Endothelial cell (in vitro differentiated cells): ENCODE results near the gene KCNK7. TPM values are rescaled to one million over a fixed set of nuclear protein-coding genes. Genes with fewer than 3 reads are reported as not detected.

Source experiments
- DNase-seq: peaks from one replicate; pipeline ENCODE4 v3.0.0; 2021; ENCODE audit warnings: low spot score
- H3K27ac Mint-ChIP-seq: one replicate; pipeline ENCODE4 v1.8.0; 2021; ENCODE audit warnings: mixed read lengths, inconsistent platforms; ENCODE audit not compliant: unreplicated experiment
- H3K27me3 Mint-ChIP-seq: one replicate; pipeline ENCODE4 v1.8.0; 2021; ENCODE audit warnings: mild to moderate bottlenecking, moderate library complexity, mixed read lengths, inconsistent platforms; ENCODE audit not compliant: unreplicated experiment
- H3K36me3 Mint-ChIP-seq: one replicate; pipeline ENCODE4 v1.8.0; 2021; ENCODE audit warnings: mild to moderate bottlenecking, low read depth, mixed read lengths, inconsistent platforms; ENCODE audit not compliant: unreplicated experiment
- H3K4me1 Mint-ChIP-seq: one replicate; pipeline ENCODE4 v1.8.0; 2021; ENCODE audit warnings: mild to moderate bottlenecking, mixed read lengths, inconsistent platforms; ENCODE audit not compliant: unreplicated experiment
- H3K4me3 Mint-ChIP-seq: one replicate; pipeline ENCODE4 v1.8.0; 2021; ENCODE audit warnings: mild to moderate bottlenecking, mixed read lengths, inconsistent platforms; ENCODE audit not compliant: unreplicated experiment
- H3K9me3 Mint-ChIP-seq: one replicate; pipeline ENCODE4 v1.8.0; 2021; ENCODE audit warnings: mixed read lengths, inconsistent platforms; ENCODE audit not compliant: unreplicated experiment
- CTCF ChIP-seq: fragments of 200-600 bp; sonication (generic); IDR thresholded peaks from one replicate; pipeline ENCODE4 v1.5.0; 2021; ENCODE audit warnings: antibody characterized with exemption; ENCODE audit not compliant: unreplicated experiment
- total RNA-seq: library from RNA; stranded (reverse); fragmentation: NEBNext Ultra II Directional; extraction: Animal tissue kit (Norgen Biotek cat#: 25700); gene quantifications from one replicate; pipeline ENCODE4 v1.2.1, GENCODE V29; 2021; ENCODE audit not compliant: unreplicated experiment

KCNK7 gene
- total RNA-seq, 1 donor from 2014 or later = 2.0 TPM

GRCh38 chr11:65575568-65576231, 19.9 kb downstream of the KCNK7 start, which contains the start of gene EHBP1L1:
EHBP1L1 (plus strand) TSS chr11:65576053; CDS start chr11:65576303, 250 bp downstream.
- Mint-ChIP-seq H3K27ac (peak within 1 kb of the TSS; percentile 67), H3K4me1 (peaks cover 29% of the 10 kb centered on the region), H3K27me3 (peaks cover 36% of the 10 kb centered on the region), H3K4me3 (peak within 1 kb of the TSS; percentile 85), H3K36me3 (no peaks in the 10 kb centered on the region), H3K9me3 (no peaks in the 10 kb centered on the region)
- DNase-seq = peak; percentile 38
- TF ChIP-seq CTCF = no peak

- Mint-ChIP-seq H3K27ac (peak overlapping the region; percentile 67), H3K27me3 (peaks cover 36% of the 10 kb centered on the region), H3K4me3 (peak overlapping the region; percentile 85), H3K9me3 (no peaks in the 10 kb centered on the region), H3K4me1 (peaks cover 33% of the 10 kb centered on the region), H3K36me3 (no peaks in the 10 kb centered on the region)
- no peak for TF ChIP-seq CTCF
- DNase-seq = no peak
Observed at GRCh38 chr11:65574811-65575567, 20.6 kb downstream of the KCNK7 start.

GRCh38 chr11:65574109-65574810, 21.3 kb downstream of the KCNK7 start:
- peak overlapping the region; percentile 30 for H3K27ac Mint-ChIP-seq
- H3K36me3 Mint-ChIP-seq = no peaks in the 10 kb centered on the region
- DNase-seq = peak; percentile 92
- peak; percentile 99 for TF ChIP-seq CTCF
- peaks cover 39% of the 10 kb centered on the region for H3K27me3 Mint-ChIP-seq
- H3K4me1 Mint-ChIP-seq = peaks cover 36% of the 10 kb centered on the region
- H3K9me3 Mint-ChIP-seq = no peaks in the 10 kb centered on the region
- peak overlapping the region; percentile 88 for H3K4me3 Mint-ChIP-seq

GRCh38 chr11:65573391-65574079, 22.1 kb downstream of the KCNK7 start:
- Mint-ChIP-seq H3K27ac (peak overlapping the region; percentile 30), H3K9me3 (no peaks in the 10 kb centered on the region), H3K27me3 (peaks cover 37% of the 10 kb centered on the region), H3K4me1 (peaks cover 43% of the 10 kb centered on the region), H3K36me3 (no peaks in the 10 kb centered on the region), H3K4me3 (peak overlapping the region; percentile 88)
- TF ChIP-seq CTCF = no peak
- DNase-seq = no peak
